ENCODE results near the gene IL9R.
"Not testable (repeated sequence)": the region's sequence is repeated elsewhere in the genome, so short reads cannot be mapped to it uniquely, and the experiment has no call there.

Gene IL9R

DNA sequence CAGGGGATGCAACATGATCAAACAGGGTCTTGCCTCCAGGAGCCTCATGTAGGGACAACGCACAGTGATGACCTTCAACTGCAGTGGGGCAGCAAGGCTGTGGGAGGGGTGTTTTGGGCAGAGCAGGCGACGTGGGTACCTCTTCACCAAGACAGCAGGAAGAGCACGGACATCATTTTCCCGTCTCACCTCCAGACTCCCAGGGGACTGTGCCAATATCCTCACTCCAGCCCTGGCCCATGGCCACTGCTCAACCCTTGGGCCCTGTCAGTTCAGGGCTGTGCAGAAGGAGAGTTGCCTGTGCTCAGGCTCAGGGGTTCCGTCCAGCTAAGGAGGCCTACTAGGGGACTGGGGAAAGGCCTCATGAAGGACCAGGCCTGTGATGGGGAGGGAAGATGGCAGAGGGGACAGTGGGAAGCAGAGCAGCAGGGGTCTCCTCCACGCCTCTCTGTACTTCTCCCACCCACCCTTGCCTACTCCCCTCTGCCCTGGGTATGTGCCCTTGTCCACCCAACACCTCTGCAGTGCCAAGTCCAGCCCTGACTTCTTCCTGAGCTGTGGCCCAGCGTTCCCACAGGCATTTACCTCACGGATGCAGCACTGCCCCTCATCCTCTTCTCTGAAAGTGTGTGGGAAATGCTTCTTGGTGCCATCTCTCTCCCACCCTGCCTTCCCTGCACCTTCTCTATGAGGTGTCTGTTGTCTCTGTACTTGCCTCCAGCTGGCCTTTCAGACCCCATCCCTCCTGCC lies 1.4 kb downstream of the IL9R start:
- DNase-seq (ENCODE audit: low read depth in 2 of 2), result no peak

DNA sequence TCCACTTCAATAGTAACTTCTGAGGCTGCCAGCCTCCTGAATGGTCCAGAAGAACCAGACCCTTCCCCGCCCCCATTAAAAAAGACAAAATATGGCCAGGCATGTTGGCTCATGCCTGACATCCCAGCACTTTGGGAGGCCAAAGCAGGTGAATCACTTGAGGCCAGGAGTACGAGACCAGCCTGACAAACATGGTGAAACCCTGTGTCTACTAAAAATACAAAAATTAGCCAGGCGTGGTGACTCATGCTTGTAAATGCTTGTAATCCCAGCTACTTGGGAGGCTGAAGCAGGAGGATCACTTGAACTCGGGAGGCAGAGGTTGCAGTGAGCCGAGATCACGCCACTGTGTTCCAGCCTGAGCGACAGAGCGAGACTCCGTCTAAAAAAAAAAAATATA lies 2.3 kb downstream of the IL9R start:
- not testable (repeated sequence) for DNase-seq (ENCODE audit: low read depth in 2 of 2)

DNA sequence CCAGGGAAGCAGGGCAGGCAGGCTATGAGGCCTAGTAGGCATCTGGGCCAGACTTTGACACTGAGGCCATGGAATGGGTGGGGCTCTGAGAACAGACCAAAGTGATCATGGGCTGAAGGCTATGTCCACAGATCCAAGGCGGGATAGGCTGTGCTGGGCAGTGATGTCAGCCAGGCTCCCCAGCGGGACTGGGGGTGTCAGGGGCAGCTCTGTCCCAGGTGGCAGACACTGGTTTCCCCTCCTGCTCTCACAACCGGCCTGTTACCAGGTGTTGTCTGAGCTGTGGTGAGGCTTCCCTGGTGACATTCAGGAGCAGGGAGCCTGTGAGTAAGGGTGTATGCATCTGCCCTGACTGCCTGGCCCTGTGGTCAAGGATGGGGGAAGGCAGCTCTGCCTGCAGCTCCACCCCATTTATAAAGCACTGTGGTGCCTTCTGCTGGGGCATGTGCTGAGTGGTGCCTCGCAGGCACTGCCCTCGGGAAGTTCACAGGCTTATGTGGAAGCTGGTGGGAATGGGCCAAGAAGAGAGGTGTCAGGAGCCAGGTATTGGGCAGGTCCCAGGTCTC lies 2.9 kb downstream of the IL9R start:
- no peak for DNase-seq (ENCODE audit: low read depth in 2 of 2)

DNA sequence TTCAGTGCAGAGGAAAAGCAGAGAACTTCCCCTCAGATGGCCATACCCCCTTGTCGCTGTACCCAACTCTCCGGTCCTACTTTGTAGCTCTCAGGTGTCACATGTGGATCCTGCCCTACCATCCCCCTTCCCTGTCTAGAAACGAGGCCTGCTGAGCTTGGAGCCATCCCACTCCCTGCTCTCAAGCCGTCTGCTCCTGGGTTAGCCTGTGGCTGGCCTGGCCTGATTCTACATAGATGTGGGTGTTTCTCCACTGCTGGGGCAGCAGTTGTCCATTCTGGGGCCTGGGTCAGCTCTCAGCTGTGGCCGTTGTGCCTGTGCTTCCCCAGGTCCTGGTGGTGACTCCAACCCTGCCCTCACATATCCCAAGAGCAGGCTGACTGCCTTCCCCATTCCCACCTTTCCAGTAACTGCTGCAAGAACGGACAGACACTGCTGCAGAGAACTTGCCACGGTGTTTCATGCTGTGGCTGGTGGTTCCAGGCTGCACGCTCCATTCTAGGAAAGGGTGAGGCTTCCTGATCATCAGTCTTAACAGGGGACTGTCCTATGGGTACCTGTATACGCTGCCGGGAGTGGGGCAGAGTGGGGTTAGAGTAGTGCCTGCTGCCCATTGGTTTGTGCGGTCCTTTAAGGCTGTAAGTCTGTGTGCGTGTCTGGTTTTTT lies 3.6 kb downstream of the IL9R start:
- no peak for DNase-seq (ENCODE audit: low read depth in 2 of 2)

DNA sequence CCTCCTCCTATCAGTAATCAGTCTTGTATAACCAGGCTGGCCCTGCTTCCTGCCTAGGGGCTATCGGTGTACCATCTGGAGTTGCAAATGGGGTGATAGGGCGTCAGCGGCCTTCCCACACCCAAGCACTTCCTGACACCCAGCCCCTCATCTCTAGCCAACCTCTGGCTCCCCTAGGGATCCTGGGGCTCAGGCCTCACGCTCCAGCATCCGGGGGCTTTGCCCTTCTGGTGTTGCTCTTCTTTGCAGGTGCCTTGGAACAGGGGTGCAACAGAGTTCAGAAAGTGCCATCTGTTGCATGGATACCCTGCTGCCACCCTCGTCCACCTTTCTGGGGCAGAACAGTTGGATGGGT lies 4.1 kb downstream of the IL9R start:
- DNase-seq (ENCODE audit: low read depth in 2 of 2), result no peak

DNA sequence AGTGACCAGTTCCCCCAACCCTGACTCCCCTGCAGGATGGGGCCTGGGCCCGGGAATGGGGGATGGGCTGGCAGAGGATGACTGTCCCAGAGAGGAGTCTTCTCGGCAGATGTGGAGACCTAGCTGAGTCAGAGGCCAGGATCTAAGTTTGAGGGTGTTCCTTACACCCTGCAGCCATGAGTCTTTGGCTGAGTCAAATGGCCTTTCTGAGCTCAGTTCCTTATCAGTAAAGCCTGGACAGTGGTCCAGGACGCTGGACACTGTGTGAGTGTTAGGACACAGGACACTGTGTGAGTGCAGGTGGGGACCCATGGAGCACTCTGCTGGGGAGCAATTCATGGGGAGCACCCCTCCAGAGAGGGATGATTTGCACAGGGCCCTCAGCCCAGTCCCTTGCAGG lies 5.0 kb downstream of the IL9R start:
- DNase-seq (ENCODE audit: low read depth in 2 of 2), result no peak

DNA sequence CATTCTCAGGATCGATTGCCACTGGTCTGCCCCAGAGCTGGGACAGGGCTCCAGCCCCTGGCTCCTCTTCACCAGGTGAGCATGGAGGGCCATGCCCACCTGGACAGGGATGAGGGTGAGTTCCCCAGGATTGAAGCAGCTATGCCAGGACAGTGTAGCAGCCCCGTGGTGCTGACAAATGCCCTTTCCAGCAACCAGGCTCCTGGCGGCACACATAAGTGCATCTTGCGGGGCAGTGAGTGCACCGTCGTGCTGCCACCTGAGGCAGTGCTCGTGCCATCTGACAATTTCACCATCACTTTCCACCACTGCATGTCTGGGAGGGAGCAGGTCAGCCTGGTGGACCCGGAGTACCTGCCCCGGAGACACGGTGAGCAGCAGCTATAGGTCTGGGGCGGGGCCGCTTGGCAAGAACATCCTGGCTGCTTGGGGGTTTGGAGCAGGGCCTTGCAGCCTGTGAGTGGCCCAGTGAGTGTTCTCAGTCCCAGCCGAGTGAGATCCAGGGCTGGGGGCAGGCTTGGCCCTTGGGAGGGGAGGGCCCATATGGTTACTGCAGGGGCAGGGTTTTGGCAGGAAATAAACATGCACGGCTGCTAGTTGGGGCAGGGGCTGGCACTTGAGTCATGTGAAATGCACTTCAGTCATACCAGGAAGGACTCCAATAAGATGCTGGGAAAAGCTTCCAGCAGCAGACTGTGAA lies 6.1 kb downstream of the IL9R start:
- no peak for DNase-seq (ENCODE audit: low read depth in 2 of 2)

DNA sequence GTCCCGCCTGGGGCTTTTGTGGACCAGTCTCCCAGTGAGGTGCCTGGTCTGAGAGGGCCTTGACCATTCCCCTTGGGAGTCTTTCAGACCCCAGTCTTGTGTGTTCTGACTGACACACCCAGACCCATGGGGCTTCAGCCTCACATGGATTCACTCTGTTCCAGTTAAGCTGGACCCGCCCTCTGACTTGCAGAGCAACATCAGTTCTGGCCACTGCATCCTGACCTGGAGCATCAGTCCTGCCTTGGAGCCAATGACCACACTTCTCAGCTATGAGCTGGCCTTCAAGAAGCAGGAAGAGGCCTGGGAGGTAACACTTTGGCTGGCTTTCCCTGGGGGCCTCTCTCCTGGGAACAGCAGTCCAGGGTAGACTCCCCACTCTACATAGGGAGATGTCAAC lies 6.8 kb downstream of the IL9R start:
- no peak for DNase-seq (ENCODE audit: low read depth in 2 of 2)

DNA sequence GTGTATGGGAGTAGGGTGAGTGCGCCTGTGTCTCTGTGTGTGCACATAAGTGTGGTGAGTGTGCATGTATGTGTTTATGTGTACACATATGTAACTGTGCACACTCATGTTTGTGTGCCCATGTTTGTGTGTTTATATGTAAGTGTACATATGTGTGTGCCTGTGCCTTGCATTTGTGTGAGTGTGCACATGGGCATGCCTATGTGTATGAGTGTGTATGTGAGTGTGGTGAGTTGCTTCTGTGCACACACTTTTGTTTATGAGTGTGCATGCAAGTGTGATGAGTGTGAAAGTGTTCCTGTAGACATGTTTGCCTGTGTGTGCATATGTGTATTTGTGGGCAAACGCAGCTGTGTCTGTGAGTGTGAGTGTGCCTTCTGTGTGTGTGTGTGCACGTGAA lies 7.2 kb downstream of the IL9R start:
- no peak for DNase-seq (ENCODE audit: low read depth in 2 of 2)

DNA sequence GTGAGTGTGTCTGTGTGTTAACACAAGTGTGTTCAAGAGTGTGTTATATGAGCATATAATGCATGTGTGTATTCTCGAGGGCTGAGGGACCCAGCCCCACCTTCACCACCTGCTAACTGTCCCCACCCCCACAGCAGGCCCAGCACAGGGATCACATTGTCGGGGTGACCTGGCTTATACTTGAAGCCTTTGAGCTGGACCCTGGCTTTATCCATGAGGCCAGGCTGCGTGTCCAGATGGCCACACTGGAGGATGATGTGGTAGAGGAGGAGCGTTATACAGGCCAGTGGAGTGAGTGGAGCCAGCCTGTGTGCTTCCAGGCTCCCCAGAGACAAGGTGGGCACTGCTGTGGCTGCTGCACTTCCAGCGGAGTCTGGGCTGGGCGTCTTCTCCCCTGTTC lies 7.6 kb downstream of the IL9R start:
- DNase-seq (ENCODE audit: low read depth in 2 of 2), result no peak

DNA sequence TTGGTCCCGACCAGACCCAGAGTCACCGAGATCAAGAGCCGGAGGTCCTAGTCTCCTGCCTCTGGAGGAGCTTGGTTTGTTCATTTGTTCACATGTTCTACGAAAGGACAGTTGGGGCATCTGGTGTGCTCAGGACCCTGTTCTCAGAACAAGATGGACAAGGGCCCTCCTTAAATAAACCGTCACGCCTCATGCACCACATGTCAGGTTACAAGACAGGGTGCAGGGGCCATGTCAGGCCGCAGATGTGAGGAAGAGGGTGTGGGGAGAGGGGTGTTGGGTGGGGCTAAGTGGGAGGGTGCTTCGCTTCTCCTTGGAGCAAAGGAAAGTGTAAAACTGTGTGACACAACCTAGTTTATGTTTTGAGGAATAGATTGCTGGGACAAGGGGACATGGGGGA lies 9.0 kb downstream of the IL9R start:
- DNase-seq (ENCODE audit: low read depth in 2 of 2), result not testable (repeated sequence)

DNA sequence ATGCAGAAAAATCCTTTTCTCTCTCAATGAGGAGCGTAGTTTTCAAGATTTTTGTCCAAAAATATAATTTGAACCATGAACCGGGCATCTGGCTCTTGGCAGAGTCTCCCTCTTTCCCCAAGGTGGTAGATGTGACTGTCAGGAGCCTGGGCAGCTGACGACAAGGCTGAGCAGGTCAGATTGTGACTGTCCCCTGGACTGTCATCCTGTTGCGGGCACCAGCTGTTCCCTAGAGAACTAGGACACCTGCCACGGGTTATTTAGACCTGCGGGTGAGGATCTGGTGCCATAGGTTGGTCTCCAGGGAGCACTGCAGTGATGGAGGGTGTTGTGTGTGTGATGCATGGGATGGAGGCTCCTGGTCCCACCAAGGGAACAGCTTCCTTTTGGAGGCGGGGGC lies 10.9 kb downstream of the IL9R start:
- DNase-seq (ENCODE audit: low read depth in 2 of 2), result not testable (repeated sequence)

DNA sequence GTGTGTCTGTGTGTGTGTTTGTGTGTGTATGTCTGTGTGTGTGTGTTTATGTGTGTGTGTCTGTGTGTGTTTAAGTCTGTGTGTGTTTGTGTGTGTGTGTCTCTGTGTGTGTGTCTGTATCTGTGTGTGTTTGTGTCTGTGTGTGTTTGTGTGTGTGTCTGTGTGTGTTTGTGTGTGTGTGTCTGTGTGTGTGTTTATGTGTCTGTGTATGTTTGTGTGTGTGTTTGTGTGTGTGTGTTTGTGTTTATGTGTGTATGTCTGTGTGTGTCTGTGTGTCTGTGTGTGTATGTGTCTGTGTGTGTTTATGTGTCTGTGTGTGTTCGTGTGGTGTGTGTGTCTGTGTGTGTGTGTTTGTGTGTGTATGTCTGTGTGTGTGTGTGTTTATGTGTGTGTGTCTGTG lies 11.4 kb downstream of the IL9R start:
- DNase-seq (ENCODE audit: low read depth in 2 of 2), result no peak

DNA sequence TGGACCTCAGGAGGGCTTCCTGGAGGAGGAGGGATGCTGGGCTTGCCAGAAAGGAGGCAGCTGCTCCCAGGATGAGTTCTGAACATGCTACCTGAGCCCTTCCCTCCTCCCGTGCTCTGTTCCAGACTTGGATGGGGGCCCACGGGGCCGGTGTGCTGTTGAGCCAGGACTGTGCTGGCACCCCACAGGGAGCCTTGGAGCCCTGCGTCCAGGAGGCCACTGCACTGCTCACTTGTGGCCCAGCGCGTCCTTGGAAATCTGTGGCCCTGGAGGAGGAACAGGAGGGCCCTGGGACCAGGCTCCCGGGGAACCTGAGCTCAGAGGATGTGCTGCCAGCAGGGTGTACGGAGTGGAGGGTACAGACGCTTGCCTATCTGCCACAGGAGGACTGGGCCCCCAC lies 12.2 kb downstream of the IL9R start:
- DNase-seq (ENCODE audit: low read depth in 2 of 2), result not testable (repeated sequence)

DNA sequence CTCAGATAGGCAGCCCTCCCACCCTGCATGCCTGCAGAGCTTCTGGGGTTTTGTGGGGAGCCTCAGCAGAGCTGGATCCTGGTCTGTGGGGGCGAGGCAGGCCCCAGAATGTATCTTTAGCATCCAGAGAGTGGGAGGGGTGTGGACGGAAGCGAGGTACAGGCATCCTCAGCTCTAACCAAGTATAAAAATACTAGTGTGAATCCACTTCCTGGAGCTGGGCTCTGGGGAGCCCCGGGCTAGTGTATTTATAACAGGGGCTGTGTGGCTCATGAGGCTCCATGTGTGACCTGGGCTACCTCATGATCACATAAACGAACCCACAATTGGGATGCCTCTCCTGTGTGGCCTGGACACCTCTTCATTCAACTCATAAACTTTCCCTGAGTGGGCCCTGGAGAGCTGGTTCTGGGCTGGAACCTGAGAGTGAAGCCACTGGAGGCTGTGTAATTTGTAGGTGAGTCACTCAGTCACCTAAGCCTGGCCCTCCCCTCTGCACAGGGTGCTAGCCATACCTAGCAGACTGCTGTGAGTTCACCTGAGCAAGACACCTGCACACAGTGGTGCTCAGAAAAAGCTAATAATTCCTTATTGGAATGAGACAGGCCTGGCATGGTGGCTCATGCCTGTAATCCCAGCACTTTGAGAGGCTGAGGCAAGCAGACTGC lies 15.9 kb downstream of the IL9R start:
- not testable (repeated sequence) for DNase-seq (ENCODE audit: low read depth in 2 of 2)

DNA sequence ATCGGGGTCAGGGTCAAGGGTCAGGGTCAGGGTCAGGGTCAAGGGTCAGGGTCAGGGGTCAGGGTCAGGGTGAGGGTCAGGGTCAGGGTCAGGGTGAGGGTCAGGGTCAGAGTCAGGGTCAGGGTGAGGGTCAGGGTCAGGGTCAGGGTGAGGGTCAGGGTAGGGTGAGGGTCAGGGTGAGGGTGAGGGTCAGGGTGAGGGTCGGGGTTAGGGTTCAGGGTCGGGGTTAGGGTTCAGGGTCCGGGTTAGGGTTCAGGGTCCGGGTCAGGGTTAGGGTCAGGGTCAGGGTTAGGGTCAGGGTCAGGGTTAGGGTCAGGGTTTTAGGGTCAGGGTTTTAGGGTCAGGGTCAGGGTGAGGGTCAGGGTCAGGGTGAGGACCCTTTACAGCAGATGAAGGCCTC lies 22.4 kb downstream of the IL9R start:
- DNase-seq (ENCODE audit: low read depth in 2 of 2), result not testable (repeated sequence)

DNA sequence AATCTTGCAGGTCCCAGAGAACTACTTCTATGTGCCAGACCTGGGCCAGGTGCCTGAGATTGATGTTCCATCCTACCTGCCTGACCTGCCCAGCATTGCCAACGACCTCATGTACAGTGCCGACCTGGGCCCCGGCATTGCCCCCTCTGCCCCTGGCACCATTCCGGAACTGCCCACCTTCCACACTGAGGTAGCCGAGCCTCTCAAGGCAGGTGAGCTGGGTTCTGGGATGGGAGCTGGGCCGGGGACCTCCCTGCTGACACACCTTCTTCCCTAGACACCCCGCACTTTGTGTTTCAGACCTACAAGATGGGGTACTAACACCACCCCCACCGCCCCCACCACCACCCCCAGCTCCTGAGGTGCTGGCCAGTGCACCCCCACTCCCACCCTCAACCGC lies 25.5 kb downstream of the IL9R start:
- DNase-seq (ENCODE audit: low read depth in 2 of 2), result not testable (repeated sequence)

DNA sequence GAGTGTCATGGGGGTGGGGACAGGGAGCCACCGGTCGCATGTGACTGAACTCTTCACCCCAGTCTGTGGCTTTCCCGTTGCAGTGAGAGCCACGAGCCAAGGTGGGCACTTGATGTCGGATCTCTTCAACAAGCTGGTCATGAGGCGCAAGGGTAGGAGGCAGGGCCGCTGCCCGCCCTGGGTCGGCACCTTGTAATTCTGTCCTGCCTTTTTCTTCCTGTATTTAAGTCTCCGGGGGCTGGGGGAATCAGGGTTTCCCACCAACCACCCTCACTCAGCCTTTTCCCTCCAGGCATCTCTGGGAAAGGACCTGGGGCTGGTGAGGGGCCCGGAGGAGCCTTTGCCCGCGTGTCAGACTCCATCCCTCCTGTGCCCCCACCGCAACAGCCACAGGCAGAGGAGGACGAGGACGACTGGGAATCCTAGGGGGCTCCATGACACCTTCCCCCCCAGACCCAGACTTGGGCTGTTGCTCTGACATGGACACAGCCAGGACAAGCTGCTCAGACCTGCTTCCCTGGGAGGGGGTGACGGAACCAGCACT lies 27.5 kb downstream of the IL9R start:
- not testable (repeated sequence) for DNase-seq (ENCODE audit: low read depth in 2 of 2)

DNA sequence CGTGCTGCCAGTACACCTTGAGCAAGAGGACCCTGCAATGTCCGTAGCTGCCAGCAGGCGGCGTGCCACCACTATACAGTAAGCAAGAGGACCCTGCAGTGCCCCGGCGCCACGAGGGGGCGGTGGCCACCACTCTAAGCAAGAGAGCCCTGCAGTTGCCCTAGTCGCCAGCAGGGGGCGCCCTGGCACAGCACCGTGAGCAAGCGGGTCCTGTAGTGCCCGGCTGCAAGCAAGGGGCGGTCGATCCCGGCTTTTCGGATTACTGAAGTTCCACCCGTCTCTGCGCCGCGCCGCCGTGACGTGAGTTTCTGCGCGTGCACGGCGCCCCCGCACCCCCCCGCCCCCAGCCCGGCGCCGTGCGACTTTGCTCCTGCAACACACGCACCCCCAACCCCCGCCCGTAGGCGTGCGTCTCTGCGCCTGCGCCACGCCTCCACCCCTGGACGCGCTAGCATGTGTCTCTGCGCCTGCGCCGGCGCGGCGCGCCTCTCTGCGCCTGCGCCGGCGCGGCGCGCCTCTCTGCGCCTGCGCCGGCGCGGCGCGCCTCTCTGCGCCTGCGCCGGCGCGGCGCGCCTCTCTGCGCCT lies 31.2 kb downstream of the IL9R start:
- DNase-seq (ENCODE audit: low read depth in 2 of 2), result not testable (repeated sequence)

DNA sequence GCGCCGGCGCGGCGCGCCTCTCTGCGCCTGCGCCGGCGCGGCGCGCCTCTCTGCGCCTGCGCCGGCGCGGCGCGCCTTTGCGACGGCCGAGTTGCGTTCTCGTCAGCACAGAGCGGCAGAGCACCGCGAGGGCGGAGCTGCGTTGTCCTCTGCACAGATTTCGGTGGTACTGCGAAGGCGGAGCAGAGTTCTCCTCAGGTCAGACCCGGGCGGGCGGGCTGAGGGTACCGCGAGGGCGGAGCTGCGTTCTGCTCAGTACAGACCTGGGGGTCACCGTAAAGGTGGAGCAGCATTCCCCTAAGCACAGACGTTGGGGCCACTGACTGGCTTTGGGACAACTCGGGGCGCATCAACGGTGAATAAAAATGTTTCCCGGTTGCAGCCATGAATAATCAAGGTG lies 31.8 kb downstream of the IL9R start:
- not testable (repeated sequence) for DNase-seq (ENCODE audit: low read depth in 2 of 2)

DNA sequence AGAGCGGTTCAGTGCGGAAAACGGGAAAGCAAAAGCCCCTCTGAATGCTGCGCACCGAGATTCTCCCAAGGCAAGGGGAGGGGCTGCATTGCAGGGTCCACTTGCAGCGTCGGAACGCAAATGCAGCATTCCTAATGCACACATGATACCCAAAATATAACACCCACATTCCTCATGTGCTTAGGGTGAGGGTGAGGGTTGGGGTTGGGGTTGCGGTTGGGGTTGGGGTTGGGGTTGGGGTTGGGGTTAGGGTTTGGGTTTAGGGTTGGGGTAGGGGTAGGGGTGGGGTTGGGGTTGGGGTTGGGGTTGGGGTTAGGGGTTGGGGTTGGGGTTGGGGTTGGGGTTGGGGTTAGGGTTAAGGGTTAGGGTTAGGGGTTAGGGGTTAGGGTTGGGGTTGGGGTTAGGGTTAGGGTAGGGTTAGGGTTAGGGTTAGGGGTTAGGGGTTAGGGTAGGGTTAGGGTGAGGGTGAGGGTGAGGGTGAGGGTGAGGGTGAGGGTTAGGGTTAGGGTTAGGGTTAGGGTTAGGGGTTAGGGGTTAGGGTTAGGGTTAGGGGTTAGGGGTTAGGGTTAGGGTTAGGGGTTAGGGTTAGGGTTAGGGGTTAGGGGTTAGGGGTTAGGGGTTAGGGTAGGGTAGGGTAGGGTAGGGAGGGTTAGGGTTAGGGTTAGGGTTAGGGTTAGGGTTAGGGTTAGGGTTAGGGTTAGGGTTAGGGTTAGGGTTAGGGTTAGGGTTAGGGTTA lies 32.4 kb downstream of the IL9R start:
- not testable (repeated sequence) for DNase-seq (ENCODE audit: low read depth in 2 of 2)

Data from stimulated activated CD4-positive, alpha-beta T cell treated with anti-CD3 and anti-CD28 coated beads, Interleukin-4, amount 100 ng/mL, for 48 hours (primary cell).